HUDEP-2 (cell line): ENCODE data around the gene CHP1.
"Not testable (repeated sequence)": the region's sequence is repeated elsewhere in the genome, so short reads cannot be mapped to it uniquely, and the experiment has no call there.

Experiments used
- DNase-seq, 76 experiments: peaks; one replicate each; lab custom pipeline; 2025; ENCODE audit not compliant: unreplicated experiment in 76 of 76; lab: John Stamatoyannopoulos, UW

Gene CHP1

GRCh38 chr15:41288464-41288863 lies 57.4 kb downstream of the CHP1 start:
- DNase-seq: no peak

- DNase-seq: no peak
These were observed 58.9 kb downstream of the CHP1 start for GRCh38 chr15:41289953-41290352.

GRCh38 chr15:41291065-41291631 lies 60.1 kb downstream of the CHP1 start:
- no peak for DNase-seq

GRCh38 chr15:41292521-41292920 lies 61.5 kb downstream of the CHP1 start:
- DNase-seq: no peak

- DNase-seq: not testable (repeated sequence)
These were observed 70.1 kb downstream of the CHP1 start for GRCh38 chr15:41301139-41301538.

- DNase-seq: no peak
These were observed 70.5 kb downstream of the CHP1 start for GRCh38 chr15:41301587-41301986.

GRCh38 chr15:41304149-41304770 lies 73.2 kb downstream of the CHP1 start:
- DNase-seq: peak in 2 of 76 experiments; percentile 13 to 19

DNA sequence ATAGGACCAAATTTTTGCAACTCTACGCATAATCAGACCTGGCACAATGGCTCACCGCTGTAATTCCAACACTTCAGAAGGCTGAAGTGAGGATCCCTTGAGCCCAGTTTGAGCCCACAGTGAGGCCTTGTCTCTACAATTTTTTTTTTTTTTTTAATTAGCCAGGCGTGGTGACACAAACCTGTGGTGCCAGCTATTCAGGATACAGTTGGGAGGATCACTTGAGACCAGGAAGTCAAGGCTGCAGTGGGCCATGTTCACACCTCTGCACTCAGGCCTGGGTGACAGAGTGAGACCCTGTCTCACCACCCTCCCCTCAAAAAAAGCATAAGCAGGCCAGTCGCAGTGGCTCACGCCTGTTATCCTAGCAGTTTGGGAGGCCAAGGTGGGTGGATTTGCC lies 76.6 kb downstream of the CHP1 start:
- DNase-seq: no peak

GRCh38 chr15:41309226-41309905 lies 78.3 kb downstream of the CHP1 start:
- DNase-seq: no peak

DNA sequence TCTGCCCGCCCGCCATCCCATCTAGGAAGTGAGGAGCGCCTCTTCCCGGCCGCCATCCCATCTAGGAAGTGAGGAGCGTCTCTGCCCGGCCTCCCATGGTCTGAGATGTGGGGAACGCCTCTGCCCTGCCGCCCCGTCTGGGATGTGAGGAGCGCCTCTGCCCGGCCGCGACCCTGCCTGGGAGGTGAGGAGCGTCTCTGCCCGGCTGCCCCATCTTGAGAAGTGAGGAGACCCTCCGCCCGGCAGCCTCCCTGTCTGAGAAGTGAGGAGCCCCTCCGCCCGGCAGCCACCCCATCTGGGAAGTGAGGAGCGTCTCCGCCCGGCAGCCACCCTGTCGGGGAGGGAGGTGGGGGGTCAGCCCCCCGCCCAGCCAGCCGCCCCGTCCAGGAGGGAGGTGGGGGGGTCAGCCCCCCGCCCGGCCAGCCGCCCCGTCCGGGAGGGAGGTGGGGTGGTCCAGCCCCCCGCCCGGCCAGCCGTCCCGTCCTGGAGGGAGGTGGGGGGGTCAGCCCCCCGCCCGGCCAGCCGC lies 89.8 kb downstream of the CHP1 start:
- not testable (repeated sequence) for DNase-seq

DNA sequence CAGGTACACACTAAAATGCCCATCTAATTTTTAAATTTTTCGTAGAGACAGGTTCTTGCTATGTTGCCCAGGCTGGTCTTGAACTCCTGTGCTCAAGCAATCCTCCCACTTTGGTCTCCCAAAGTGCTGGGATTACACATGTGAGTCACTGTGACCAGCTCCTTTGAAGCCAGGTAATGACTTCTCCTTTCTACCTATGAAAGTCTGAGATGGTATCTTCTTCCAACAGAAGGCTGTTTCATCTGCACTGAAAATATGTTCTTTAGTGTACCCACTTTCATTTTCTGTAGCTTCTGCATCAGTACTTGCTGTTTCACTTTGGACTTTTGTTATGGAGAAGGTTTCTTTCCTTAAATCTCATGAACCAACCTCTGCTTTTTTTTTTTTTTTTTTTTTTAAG lies 92.5 kb downstream of the CHP1 start:
- DNase-seq: no peak

DNA sequence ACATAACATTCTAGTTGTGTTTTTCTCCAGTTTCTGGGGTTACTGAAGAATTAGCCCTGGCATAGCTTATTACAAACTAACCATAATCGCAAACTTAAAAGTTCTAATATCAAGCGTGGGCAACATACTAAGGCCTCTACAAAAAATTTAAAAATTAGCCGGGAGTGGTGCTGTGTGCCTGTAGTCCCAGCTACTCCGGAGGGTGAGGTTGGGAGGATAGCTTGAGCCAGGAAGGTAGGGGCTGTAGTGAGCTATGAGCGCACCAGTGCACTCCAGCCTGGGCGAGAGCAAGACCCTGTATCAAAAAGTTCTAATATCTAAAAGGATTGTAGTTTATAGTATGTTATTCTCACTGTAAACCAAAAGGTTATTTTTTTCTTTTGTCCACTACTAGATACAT lies 100.2 kb downstream of the CHP1 start:
- no peak for DNase-seq
